Thyroid gland (tissue), 4 donors: ENCODE data around the gene CLTC. TPM values are rescaled to one million over a fixed set of nuclear protein-coding genes. Genes with fewer than 3 reads are reported as not detected.

Experiments
- DNase-seq, 2 donors: peaks; one replicate each; pipeline ENCODE4 v3.0.0-alpha.2; 2019
- H3K27ac ChIP-seq, 3 donors: fragments of 200-600 bp; sonication (generic); 1 replicate in 2 of 3; 2 replicates in 1 of 3; pipeline ENCODE4 v1.5.1; 2016 to 2019; ENCODE audit warnings: mild to moderate bottlenecking in 1 of 3, moderate library complexity in 1 of 3
- H3K27me3 ChIP-seq: fragments of 200-600 bp; sonication (generic); one replicate; pipeline ENCODE4 v1.5.1; 2019
- H3K36me3 ChIP-seq, 2 donors: fragments of 200-600 bp; sonication (generic); one replicate each; pipeline ENCODE4 v1.5.1; 2016 to 2019
- H3K4me1 ChIP-seq, 2 donors: fragments of 200-600 bp; sonication (generic); one replicate each; pipeline ENCODE4 v1.5.1; 2017 to 2019
- H3K4me3 ChIP-seq, 3 donors: fragments of 200-600 bp; sonication (generic); replicated peaks in 1 of 3; 1 replicate in 2 of 3; 2 replicates in 1 of 3; pipeline ENCODE4 v1.5.1; 2016; ENCODE audit warnings: mild to moderate bottlenecking in 1 of 3
- H3K9me3 ChIP-seq: fragments of 200-600 bp; sonication (generic); one replicate; pipeline ENCODE4 v1.5.1; 2017
- CTCF ChIP-seq, 6 experiments: fragments of 200-600 bp in 3 of 6; fragments of 450-650 bp in 3 of 6; sonication (generic) in 3 of 6; IDR thresholded peaks; one replicate each; pipeline ENCODE4 v1.5.1; 2016 to 2019; ENCODE audit warnings: antibody characterized with exemption in 6 of 6, mild to moderate bottlenecking in 2 of 6, inconsistent platforms in 1 of 6, moderate library complexity in 1 of 6
- POLR2A ChIP-seq, 2 donors: fragments of 450-650 bp; IDR thresholded peaks; one replicate each; pipeline ENCODE4 v1.6.1; 2017; ENCODE audit warnings: antibody characterized with exemption in 2 of 2, mild to moderate bottlenecking in 2 of 2, moderate library complexity in 1 of 2
- WGBS, 2 donors: methylation state at CpG; one replicate each; pipeline ENCODE4 v1.1.5; 2017; 5-methylcytosine and 5-hydroxymethylcytosine counted together
- intact Hi-C: fragments of 100-400 bp; cut with DNase I; formaldehyde crosslinking; loops from one replicate; pipeline ENCODE4 v1.15.1; 2023
- total RNA-seq, 4 donors: library from RNA; depleted of rRNA; stranded (reverse); fragments of >200 nt; gene quantifications; one replicate each; pipeline ENCODE4 v1.2.3, GENCODE V29; 2016

The CLTC gene
- total RNA-seq, 4 donors from 2014 or later, result 250 to 474 (median 364) TPM

GRCh38 chr17:59702304-59702703 is 82.6 kb downstream of the CLTC start:
- H3K4me1 ChIP-seq, result peaks cover 10 to 15% of the 10 kb centered on the region in 2 donors
- intact Hi-C loops, result loop anchor here (10.0 kb wide), 1 partner anchor 78 kb away; no protein-coding TSS in a partner anchor
- DNase-seq, result no peak
- 96% methylated on average over 7 of the region's 7 CpGs for WGBS, 2 donors
- TF ChIP-seq POLR2A (IDR thresholded peaks at IDR 0.05) (no peak), CTCF (IDR thresholded peaks at IDR 0.05) (no peak)
- H3K36me3 ChIP-seq, result peaks cover 5 to 9% of the 10 kb centered on the region in 2 donors
- no peaks in the 10 kb centered on the region for H3K27me3 ChIP-seq
- no peaks in the 10 kb centered on the region for H3K9me3 ChIP-seq
- H3K27ac ChIP-seq, result no peak overlapping the region
- no peak overlapping the region for H3K4me3 ChIP-seq

DNA sequence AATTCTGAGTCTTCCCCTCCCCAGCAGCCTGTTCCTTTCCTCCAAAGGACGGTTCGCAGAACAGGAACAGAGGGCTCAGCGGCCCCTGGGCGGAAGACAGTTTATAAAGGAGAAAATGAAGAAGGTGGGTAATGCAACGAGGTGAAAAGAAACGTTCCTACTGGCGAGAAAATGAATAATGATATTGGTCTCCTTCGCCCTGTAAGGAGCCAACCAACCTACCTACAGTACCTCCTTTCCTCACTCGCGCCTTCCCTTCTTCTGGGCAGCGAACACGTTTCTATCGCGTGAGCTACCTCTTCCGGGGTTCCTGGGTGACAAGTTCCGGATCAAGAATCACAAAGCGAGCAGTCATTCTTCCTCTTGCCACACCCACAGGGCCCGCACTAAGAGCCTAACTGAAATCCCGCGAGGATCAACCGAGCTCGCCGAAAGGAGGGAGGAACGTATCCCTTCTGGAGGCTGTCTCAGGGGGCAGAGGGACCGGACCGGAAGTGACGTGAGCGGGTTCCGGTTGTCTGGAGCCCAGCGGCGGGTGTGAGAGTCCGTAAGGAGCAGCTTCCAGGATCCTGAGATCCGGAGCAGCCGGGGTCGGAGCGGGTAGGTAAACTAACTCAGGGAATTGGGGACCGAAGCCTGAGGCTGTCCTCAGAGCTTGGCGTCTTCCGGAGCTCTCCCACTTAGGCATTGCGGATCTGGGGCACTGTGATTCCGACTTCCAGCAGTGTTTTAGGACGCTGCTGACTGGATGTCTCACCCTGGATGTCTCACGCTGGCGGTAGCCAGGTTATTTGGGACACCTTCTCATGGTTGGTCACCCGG is 87.7 kb downstream of the CLTC start, which contains the start of the genes PTRH2 and VMP1:
Gene PTRH2, minus strand, starts transcription at position 282 of the 822 bp plus-strand sequence. CDS start 9,452 bp downstream, outside the sequence.
Gene VMP1, plus strand, starts transcription at position 506 of the 822 bp plus-strand sequence. CDS start 23,793 bp downstream, outside the sequence.
- WGBS, 2 donors, result 0% methylated on average over 34 to 36 of the region's 45 CpGs
- Histone ChIP-seq H3K9me3 (no peaks in the 10 kb centered on the region), H3K4me3 (peak within 1 kb of the TSS; percentile 30 to 60 (median 51)), H3K27ac (peak within 1 kb of the TSS; percentile 58 to 92 (median 80)), H3K36me3 (no peaks in the 10 kb centered on the region), H3K4me1 (peaks cover 20 to 29% of the 10 kb centered on the region in 2 donors), H3K27me3 (no peaks in the 10 kb centered on the region)
- peak; percentile 99 for DNase-seq
- intact Hi-C loops, result loop anchor here (10.0 kb wide), 1 partner anchor 83 kb away; no protein-coding TSS in a partner anchor
- TF ChIP-seq CTCF (IDR thresholded peaks at IDR 0.05) (no peak), POLR2A (IDR thresholded peaks at IDR 0.05) (peak; percentile 11 to 85)

- H3K27ac ChIP-seq, result peak overlapping the region; percentile 58 to 92 (median 80)
- peak overlapping the region in 2 of 3 donors; percentile 51 to 60 for H3K4me3 ChIP-seq
- no peaks in the 10 kb centered on the region for H3K9me3 ChIP-seq
- no peaks in the 10 kb centered on the region for H3K36me3 ChIP-seq
- H3K27me3 ChIP-seq, result no peaks in the 10 kb centered on the region
- TF ChIP-seq CTCF (IDR thresholded peaks at IDR 0.05), result no peak
- TF ChIP-seq POLR2A (IDR thresholded peaks at IDR 0.05), result no peak
- DNase-seq, result no peak
- 1 to 2% methylated on average over 14 to 15 of the region's 15 CpGs for WGBS, 2 donors
- intact Hi-C loops, result loop anchor here (10.0 kb wide), 1 partner anchor 83 kb away; no protein-coding TSS in a partner anchor
- H3K4me1 ChIP-seq, result peaks cover 20 to 29% of the 10 kb centered on the region in 2 donors
Measured at GRCh38 chr17:59707971-59708430, 88.3 kb downstream of the CLTC start.

GRCh38 chr17:59711936-59712335 is 92.2 kb downstream of the CLTC start:
- intact Hi-C loops, result no loop called here
- H3K9me3 ChIP-seq, result no peaks in the 10 kb centered on the region
- H3K36me3 ChIP-seq, result no peaks in the 10 kb centered on the region
- H3K4me3 ChIP-seq, result no peak overlapping the region
- H3K4me1 ChIP-seq, result peaks cover 10 to 14% of the 10 kb centered on the region in 2 donors
- TF ChIP-seq POLR2A (IDR thresholded peaks at IDR 0.05), result no peak
- TF ChIP-seq CTCF (IDR thresholded peaks at IDR 0.05), result no peak
- DNase-seq, result no peak
- H3K27me3 ChIP-seq, result no peaks in the 10 kb centered on the region
- H3K27ac ChIP-seq, result no peak overlapping the region

- Histone ChIP-seq H3K27me3 (no peaks in the 10 kb centered on the region), H3K4me1 (peaks cover 10 to 12% of the 10 kb centered on the region in 2 donors), H3K9me3 (no peaks in the 10 kb centered on the region), H3K4me3 (no peak overlapping the region), H3K27ac (no peak overlapping the region), H3K36me3 (no peaks in the 10 kb centered on the region)
- intact Hi-C loops, result no loop called here
- DNase-seq, result no peak
- 96 to 97% methylated on average over 2 of the region's 2 CpGs for WGBS, 2 donors
- TF ChIP-seq CTCF (IDR thresholded peaks at IDR 0.05) (no peak), POLR2A (IDR thresholded peaks at IDR 0.05) (no peak)
Measured at GRCh38 chr17:59712862-59713261, 93.2 kb downstream of the CLTC start.
